Neutrophil (primary cell): ENCODE measurements around the gene ATG4C.
"Not testable (repeated sequence)": the region's sequence is repeated elsewhere in the genome, so short reads cannot be mapped to it uniquely, and the experiment has no call there.

ENCODE experiments used
- H3K27ac ChIP-seq: fragments of 200-600 bp; sonication (generic); 2 replicates; pipeline ENCODE4 v1.5.1; 2016; ENCODE audit warnings: mild to moderate bottlenecking, moderate library complexity
- H3K27me3 ChIP-seq: fragments of 200-600 bp; sonication (generic); 2 replicates; pipeline ENCODE4 v1.6.0; 2016; ENCODE audit warnings: mild to moderate bottlenecking
- H3K36me3 ChIP-seq: fragments of 200-600 bp; sonication (generic); 2 replicates; pipeline ENCODE4 v1.5.1; 2017
- H3K4me1 ChIP-seq, 2 experiments: fragments of 200-600 bp in 1 of 2; sonication (generic) in 1 of 2; 1 replicate in 1 of 2; 2 replicates in 1 of 2; pipeline versions ENCODE4 v1.5.1 to v1.6.1; 2013 to 2016; ENCODE audit warnings: low read depth in 1 of 2, low read length in 1 of 2, mild to moderate bottlenecking in 1 of 2, moderate library complexity in 1 of 2; ENCODE audit not compliant: control insufficient read depth in 1 of 2, insufficient read depth in 1 of 2
- H3K4me3 ChIP-seq, 2 experiments: fragments of 200-600 bp in 1 of 2; sonication (generic) in 1 of 2; 1 replicate in 1 of 2; 2 replicates in 1 of 2; pipeline ENCODE4 v1.5.1; 2013 to 2016; ENCODE audit warnings: low read depth in 1 of 2, low read length in 1 of 2, mild to moderate bottlenecking in 1 of 2, moderate library complexity in 1 of 2
- H3K9me3 ChIP-seq: fragments of 200-600 bp; sonication (generic); 2 replicates; pipeline ENCODE4 v1.5.1; 2016
- TF ChIP-seq, protein P1 (sequence below): fragments of 200-600 bp; sonication (generic); IDR thresholded peaks from 2 replicates; pipeline ENCODE4 v1.5.1; 2016; ENCODE audit warnings: antibody characterized with exemption

Gene ATG4C

GRCh38 chr1:62781841-62782543 lies 1.9 kb upstream of the ATG4C start:
- Histone ChIP-seq H3K36me3 (no peaks in the 10 kb centered on the region), H3K27me3 (peaks cover 48% of the 10 kb centered on the region), H3K27ac (no peak overlapping the region), H3K4me1 (peaks cover 9 to 14% of the 10 kb centered on the region in 2 experiments), H3K9me3 (no peaks in the 10 kb centered on the region), H3K4me3 (no peak overlapping the region)
- TF ChIP-seq, protein P1, sequence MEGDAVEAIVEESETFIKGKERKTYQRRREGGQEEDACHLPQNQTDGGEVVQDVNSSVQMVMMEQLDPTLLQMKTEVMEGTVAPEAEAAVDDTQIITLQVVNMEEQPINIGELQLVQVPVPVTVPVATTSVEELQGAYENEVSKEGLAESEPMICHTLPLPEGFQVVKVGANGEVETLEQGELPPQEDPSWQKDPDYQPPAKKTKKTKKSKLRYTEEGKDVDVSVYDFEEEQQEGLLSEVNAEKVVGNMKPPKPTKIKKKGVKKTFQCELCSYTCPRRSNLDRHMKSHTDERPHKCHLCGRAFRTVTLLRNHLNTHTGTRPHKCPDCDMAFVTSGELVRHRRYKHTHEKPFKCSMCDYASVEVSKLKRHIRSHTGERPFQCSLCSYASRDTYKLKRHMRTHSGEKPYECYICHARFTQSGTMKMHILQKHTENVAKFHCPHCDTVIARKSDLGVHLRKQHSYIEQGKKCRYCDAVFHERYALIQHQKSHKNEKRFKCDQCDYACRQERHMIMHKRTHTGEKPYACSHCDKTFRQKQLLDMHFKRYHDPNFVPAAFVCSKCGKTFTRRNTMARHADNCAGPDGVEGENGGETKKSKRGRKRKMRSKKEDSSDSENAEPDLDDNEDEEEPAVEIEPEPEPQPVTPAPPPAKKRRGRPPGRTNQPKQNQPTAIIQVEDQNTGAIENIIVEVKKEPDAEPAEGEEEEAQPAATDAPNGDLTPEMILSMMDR = no peak

- peak overlapping the region; percentile 96 to 98 for H3K4me3 ChIP-seq
- H3K27ac ChIP-seq, H3K9me3 ChIP-seq, H3K36me3 ChIP-seq: not testable (repeated sequence)
- peaks cover 9 to 14% of the 10 kb centered on the region in 2 experiments for H3K4me1 ChIP-seq
- peaks cover 44% of the 10 kb centered on the region for H3K27me3 ChIP-seq
These were observed 1.3 kb upstream of the ATG4C start for GRCh38 chr1:62782544-62783212.

DNA sequence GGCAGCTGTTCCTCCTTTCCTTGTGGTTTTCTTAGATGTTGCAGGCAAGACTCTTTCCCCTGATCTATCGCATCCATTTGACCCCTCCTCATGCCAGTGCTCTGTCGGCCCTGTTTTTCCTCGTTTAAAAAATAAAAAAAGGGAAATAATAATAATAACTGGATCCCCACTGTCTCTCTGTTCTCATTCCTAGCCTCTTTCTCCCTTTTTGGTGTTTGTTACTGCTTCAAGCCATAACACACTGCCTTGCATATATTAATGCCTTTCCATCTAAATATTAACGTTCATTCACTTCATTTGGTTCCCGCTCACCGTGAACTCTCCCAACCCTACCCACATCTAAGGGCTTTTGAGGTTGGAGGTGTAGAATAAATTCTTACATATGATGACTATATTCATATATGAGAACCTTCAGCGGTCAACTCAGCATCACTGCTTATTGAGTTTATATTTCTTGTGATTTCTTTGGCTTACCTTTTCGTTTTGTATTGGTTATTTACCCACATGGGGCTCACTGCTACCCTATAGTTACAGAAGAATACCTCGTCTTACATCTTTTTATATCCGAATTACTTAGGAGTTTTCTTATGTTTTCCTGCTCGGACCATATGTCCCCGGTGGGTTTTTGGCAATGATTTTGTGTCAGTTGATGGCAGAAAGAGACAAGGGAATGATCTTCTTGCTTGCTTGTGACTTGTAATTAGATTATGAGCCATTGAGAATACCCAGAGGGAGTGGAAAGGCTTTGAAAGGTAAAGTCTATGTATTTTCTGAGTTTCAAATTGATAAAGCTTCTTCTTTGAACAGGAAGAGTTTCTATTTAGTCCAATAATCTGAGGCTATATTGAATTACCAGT lies 805 bp downstream of the ATG4C start:
- TF ChIP-seq, protein P1 = no peak
- no peaks in the 10 kb centered on the region for H3K9me3 ChIP-seq
- H3K4me1 ChIP-seq = peaks cover 9 to 14% of the 10 kb centered on the region in 2 experiments
- peak overlapping the region; percentile 96 to 98 for H3K4me3 ChIP-seq
- H3K27ac ChIP-seq = peak overlapping the region; percentile 88
- no peaks in the 10 kb centered on the region for H3K36me3 ChIP-seq
- peaks cover 26% of the 10 kb centered on the region for H3K27me3 ChIP-seq

DNA sequence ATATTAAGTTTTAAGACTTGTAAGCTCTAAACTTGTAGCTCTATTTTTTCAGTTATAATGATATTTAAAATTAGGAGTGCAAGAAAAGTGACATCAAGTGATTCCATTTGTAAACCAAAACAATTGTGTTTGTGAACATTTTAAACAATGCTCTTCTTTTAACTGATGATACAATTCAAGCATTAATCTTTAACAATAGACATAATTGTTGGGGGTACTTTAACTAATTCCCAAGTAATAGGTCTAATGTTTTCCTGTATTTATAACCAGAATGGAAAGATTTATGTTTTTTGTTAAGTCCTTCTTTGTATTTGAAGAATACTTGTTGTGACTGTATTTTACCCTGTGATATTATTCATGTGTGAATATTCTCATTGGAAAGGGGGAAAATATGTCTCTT lies 6.8 kb downstream of the ATG4C start:
- TF ChIP-seq, protein P1 = no peak
- Histone ChIP-seq H3K36me3 (no peaks in the 10 kb centered on the region), H3K4me1 (no peaks in the 10 kb centered on the region)

DNA sequence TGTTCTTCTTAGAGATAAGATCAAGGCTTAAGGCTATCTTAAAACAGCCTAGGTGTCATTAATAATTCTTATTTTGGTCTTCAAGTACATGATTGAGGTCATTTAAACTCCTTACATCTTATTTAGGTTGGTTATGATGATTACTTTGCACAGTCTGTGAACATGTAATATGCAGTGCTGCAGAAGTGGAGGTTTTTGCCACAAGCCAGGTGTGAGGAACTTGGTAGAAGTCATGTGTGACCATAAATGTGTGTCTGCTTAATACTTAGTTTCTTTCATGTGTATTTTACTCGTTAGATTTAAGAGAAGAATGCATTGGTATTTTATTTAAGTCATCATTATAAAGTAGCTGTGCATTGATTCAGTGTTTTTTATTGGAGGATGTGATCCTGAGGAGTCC lies 10.1 kb downstream of the ATG4C start:
- Histone ChIP-seq H3K27ac (no peak overlapping the region), H3K9me3 (no peaks in the 10 kb centered on the region), H3K36me3 (no peaks in the 10 kb centered on the region), H3K4me1 (no peaks in the 10 kb centered on the region), H3K4me3 (no peak overlapping the region), H3K27me3 (no peaks in the 10 kb centered on the region)
- TF ChIP-seq, protein P1 = no peak

More for the DNA sequence above, 6.8 kb downstream of the ATG4C start:
- H3K27me3 ChIP-seq = no peaks in the 10 kb centered on the region
- no peaks in the 10 kb centered on the region for H3K9me3 ChIP-seq
- H3K27ac ChIP-seq = no peak overlapping the region
- H3K4me3 ChIP-seq = no peak overlapping the region
